SK-N-SH (cell line): ENCODE results near the gene DIAPH2. TPM values are rescaled to one million over a fixed set of nuclear protein-coding genes. Genes with fewer than 3 reads are reported as not detected.

Experiments
- CTCF ChIA-PET: fragments of 300-600, 350-600 bp; formaldehyde crosslinking; extraction: SDS; loops from one replicate; lab custom pipeline; 2021; lab: Yijun Ruan, JAX
- POLR2A ChIA-PET: fragments of 350-600 bp; sonication (Branson Sonifier 250); formaldehyde crosslinking; extraction: SDS; loops from one replicate; lab custom pipeline; 2020; ENCODE audit warnings: antibody characterized with exemption, inconsistent platforms; lab: Yijun Ruan, JAX
- DNase-seq: peaks from one replicate; pipeline ENCODE4 v3.0.0; 2012
- H2AFZ ChIP-seq: fragments of 200-600 bp; sonication (generic); 2 replicates; pipeline ENCODE4 v1.8.1; 2016; ENCODE audit warnings: antibody characterized with exemption, mild to moderate bottlenecking, low read depth
- H3F3A ChIP-seq: fragments of 200-600 bp; sonication (generic); replicated peaks from 2 replicates; pipeline ENCODE3; 2016; ENCODE audit warnings: antibody characterized with exemption, mild to moderate bottlenecking; ENCODE audit not compliant: insufficient read depth
- H3K27ac ChIP-seq, 2 experiments: fragments of 200-500 bp in 1 of 2; fragments of 200-600 bp in 1 of 2; sonication (Bioruptor generic) in 1 of 2; sonication (generic), shearing (Covaris generic) in 1 of 2; 2 replicates each; pipeline versions ENCODE4 v1.5.1 to v1.6.1; 2014 to 2016; ENCODE audit warnings: low read depth in 2 of 2, inconsistent platforms in 1 of 2, low read length in 1 of 2, mild to moderate bottlenecking in 1 of 2, mixed read lengths in 1 of 2
- H3K27me3 ChIP-seq: fragments of 200-600 bp; sonication (generic), shearing (Covaris generic); 2 replicates; pipeline ENCODE4 v1.6.1; 2016; ENCODE audit warnings: mixed run types; ENCODE audit not compliant: insufficient read depth
- H3K36me3 ChIP-seq, 2 experiments: fragments of 200-500 bp in 1 of 2; fragments of 200-600 bp in 1 of 2; sonication (Bioruptor generic) in 1 of 2; sonication (generic) in 1 of 2; replicated peaks in 1 of 2; 2 replicates each; pipeline versions ENCODE3 to v1.5.1; 2014 to 2016; ENCODE audit warnings: low read length in 1 of 2, mild to moderate bottlenecking in 1 of 2; ENCODE audit not compliant: insufficient read depth in 2 of 2, control insufficient read depth in 1 of 2
- H3K4me1 ChIP-seq, 2 experiments: fragments of 200-500 bp in 1 of 2; fragments of 200-600 bp in 1 of 2; sonication (Bioruptor generic) in 1 of 2; sonication (generic), shearing (Covaris generic) in 1 of 2; 2 replicates each; pipeline versions ENCODE4 v1.5.1 to v1.6.1; 2014 to 2016; ENCODE audit warnings: low read depth in 1 of 2, low read length in 1 of 2, mixed run types in 1 of 2; ENCODE audit not compliant: insufficient read depth in 2 of 2, control insufficient read depth in 1 of 2
- H3K4me2 ChIP-seq: fragments of 200-600 bp; sonication (generic), shearing (Covaris generic); 2 replicates; pipeline ENCODE4 v1.6.1; 2017; ENCODE audit warnings: mixed run types
- H3K4me3 ChIP-seq, 2 experiments: fragments of 200-500 bp in 1 of 2; fragments of 200-600 bp in 1 of 2; sonication (Bioruptor generic) in 1 of 2; sonication (generic), shearing (Covaris generic) in 1 of 2; 2 replicates each; pipeline versions ENCODE4 v1.5.1 to v1.8.1; 2014 to 2016; ENCODE audit warnings: low read depth in 2 of 2, inconsistent platforms in 1 of 2, low read length in 1 of 2, mild to moderate bottlenecking in 1 of 2, mixed read lengths in 1 of 2, moderate library complexity in 1 of 2
- H3K79me2 ChIP-seq: fragments of 200-600 bp; sonication (generic); 2 replicates; pipeline ENCODE4 v1.8.1; 2017; ENCODE audit warnings: mild to moderate bottlenecking; ENCODE audit not compliant: insufficient read depth
- H3K9ac ChIP-seq: fragments of 200-600 bp; sonication (generic); 2 replicates; pipeline ENCODE4 v1.6.1; 2017; ENCODE audit warnings: mixed run types
- H3K9me2 ChIP-seq: fragments of 200-600 bp; sonication (generic); 2 replicates; pipeline ENCODE4 v1.6.1; 2017; ENCODE audit warnings: mixed run types
- H3K9me3 ChIP-seq: fragments of 200-600 bp; sonication (generic); 2 replicates; pipeline ENCODE4 v1.6.1; 2017; ENCODE audit warnings: mixed run types, mild to moderate bottlenecking, moderate library complexity
- H4K20me1 ChIP-seq: fragments of 200-600 bp; sonication (generic); 2 replicates; pipeline ENCODE4 v1.6.1; 2017; ENCODE audit warnings: mild to moderate bottlenecking, mixed run types; ENCODE audit not compliant: insufficient read depth
- CHD2 ChIP-seq: fragments of 150-350 bp; IDR thresholded peaks from 2 replicates; pipeline ENCODE4 v1.6.1; 2018; ENCODE audit warnings: low read length; ENCODE audit not compliant: partially characterized antibody
- CTCF ChIP-seq: fragments of 200-600 bp; sonication (generic); IDR thresholded peaks from 2 replicates; pipeline ENCODE4 v1.6.1; 2017; ENCODE audit warnings: antibody characterized with exemption, mild to moderate bottlenecking, moderate library complexity
- ELF1 ChIP-seq: IDR thresholded peaks from 2 replicates; pipeline ENCODE4 v1.4.0; 2012
- EP300 ChIP-seq, 2 experiments: IDR thresholded peaks; 2 replicates each; pipeline versions ENCODE4 v1.4.0 to v1.6.1; 2012; ENCODE audit warnings: borderline replicate concordance in 1 of 2, low read depth in 1 of 2, low read length in 1 of 2
- FOSL2 ChIP-seq: IDR thresholded peaks from 2 replicates; pipeline ENCODE4 v1.4.0; 2012; ENCODE audit warnings: low read depth, mild to moderate bottlenecking, moderate library complexity, borderline replicate concordance
- FOXJ3 ChIP-seq: sonication (generic); formaldehyde crosslinking; IDR thresholded peaks from 2 replicates; pipeline ENCODE4 v1.5.1; 2020; ENCODE audit warnings: mild to moderate bottlenecking, missing genetic modification reagents
- JUND ChIP-seq: IDR thresholded peaks from 2 replicates; pipeline ENCODE4 v1.4.0; 2012
- MXI1 ChIP-seq: IDR thresholded peaks from 2 replicates; pipeline ENCODE4 v1.6.1; 2012; ENCODE audit warnings: mild to moderate bottlenecking, low read depth, low read length, improper control_type of control experiment
- POLR2AphosphoS5 ChIP-seq: IDR thresholded peaks from 2 replicates; pipeline ENCODE4 v1.6.1; 2012; ENCODE audit warnings: low read depth, low read length
- RCOR1 ChIP-seq: fragments of 150-350 bp; IDR thresholded peaks from 2 replicates; pipeline ENCODE4 v1.6.1; 2017; ENCODE audit warnings: antibody characterized with exemption, low read length
- SIN3A ChIP-seq: IDR thresholded peaks from 2 replicates; pipeline ENCODE4 v1.6.1; 2012; ENCODE audit warnings: low read depth, mild to moderate bottlenecking, low read length, moderate library complexity, borderline replicate concordance
- SMC3 ChIP-seq: IDR thresholded peaks from 2 replicates; pipeline ENCODE4 v1.6.1; 2012; ENCODE audit warnings: low read depth, low read length, improper control_type of control experiment
- TAF1 ChIP-seq: IDR thresholded peaks from 2 replicates; pipeline ENCODE4 v1.6.1; 2012; ENCODE audit warnings: low read depth, mild to moderate bottlenecking, low read length, moderate library complexity, borderline replicate concordance
- TCF12 ChIP-seq: IDR thresholded peaks from 2 replicates; pipeline ENCODE4 v1.4.0; 2012
- WGBS: methylation state at CpG from one replicate; pipeline ENCODE4 v1.1.6; 2017; ENCODE audit warnings: low lambda C conversion rate; 5-methylcytosine and 5-hydroxymethylcytosine counted together
- polyA plus RNA-seq, 3 experiments: library from polyadenylated mRNA; depleted of rRNA; stranded (reverse); fragments of >200 nt; gene quantifications; 2 replicates each; pipeline ENCODE4 v1.2.3, GENCODE V29; 2012
- TF ChIP-seq, protein P1 (sequence below): IDR thresholded peaks from 2 replicates; pipeline ENCODE4 v1.6.1; 2012; ENCODE audit warnings: mild to moderate bottlenecking, low read depth, low read length, moderate library complexity
- TF ChIP-seq, protein P2 (sequence below): IDR thresholded peaks from 2 replicates; pipeline ENCODE4; 2012
- TF ChIP-seq, protein P3 (sequence below): IDR thresholded peaks from 2 replicates; pipeline ENCODE4 v1.4.0; 2012; ENCODE audit warnings: low read depth

Gene DIAPH2
- polyA plus RNA-seq, 1 of the 3 experiments (the other 2 are of a cell fraction): 1.1 TPM

DNA sequence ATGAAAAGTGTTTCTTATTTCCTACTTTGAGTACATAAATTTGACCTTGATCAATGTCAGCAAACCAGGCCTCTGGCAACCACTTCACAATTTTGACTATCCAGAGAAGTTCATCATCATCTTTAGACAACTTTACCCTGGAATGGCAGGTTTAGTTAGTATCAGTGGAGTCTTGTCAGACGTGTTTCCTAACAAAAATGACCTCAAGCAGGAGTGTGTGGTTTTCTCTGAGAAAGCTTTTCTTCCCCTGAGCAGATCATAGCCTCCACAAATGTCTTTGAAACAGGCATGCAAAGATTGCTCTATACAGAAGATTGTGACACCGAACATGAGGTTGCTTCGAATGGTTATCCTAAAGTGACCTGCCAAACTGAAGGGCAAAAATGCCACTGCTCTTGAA, 841.3 kb downstream of the DIAPH2 start:
- Histone ChIP-seq H3K9me2 (no peaks in the 10 kb centered on the region), H3K4me1 (no peaks in the 10 kb centered on the region; a peak in 1 of 4 replicates), H4K20me1 (no peaks in the 10 kb centered on the region), H3K27ac (no peak overlapping the region), H3F3A (no peaks in the 10 kb centered on the region), H3K79me2 (no peaks in the 10 kb centered on the region), H3K4me3 (no peak overlapping the region), H3K9ac (no peak overlapping the region), H3K4me2 (no peak overlapping the region), H2AFZ (no peak overlapping the region), H3K9me3 (no peaks in the 10 kb centered on the region), H3K36me3 (no peaks in the 10 kb centered on the region), H3K27me3 (no peaks in the 10 kb centered on the region)
- ChIA-PET POLR2A (no interaction called here), CTCF (no interaction called here)
- TF ChIP-seq FOSL2 (no peak), CTCF (no peak), EP300 (IDR thresholded peaks at IDR 0.05; ENCODE audit: borderline replicate concordance in 1 of 2, low read depth in 1 of 2, low read length in 1 of 2) (no peak), ELF1 (no peak), SIN3A (no peak), FOXJ3 (no peak), MXI1 (no peak), TCF12 (no peak), POLR2AphosphoS5 (no peak), RCOR1 (no peak), SMC3 (no peak), CHD2 (no peak), JUND (no peak), TAF1 (no peak)
- TF ChIP-seq, protein P1, sequence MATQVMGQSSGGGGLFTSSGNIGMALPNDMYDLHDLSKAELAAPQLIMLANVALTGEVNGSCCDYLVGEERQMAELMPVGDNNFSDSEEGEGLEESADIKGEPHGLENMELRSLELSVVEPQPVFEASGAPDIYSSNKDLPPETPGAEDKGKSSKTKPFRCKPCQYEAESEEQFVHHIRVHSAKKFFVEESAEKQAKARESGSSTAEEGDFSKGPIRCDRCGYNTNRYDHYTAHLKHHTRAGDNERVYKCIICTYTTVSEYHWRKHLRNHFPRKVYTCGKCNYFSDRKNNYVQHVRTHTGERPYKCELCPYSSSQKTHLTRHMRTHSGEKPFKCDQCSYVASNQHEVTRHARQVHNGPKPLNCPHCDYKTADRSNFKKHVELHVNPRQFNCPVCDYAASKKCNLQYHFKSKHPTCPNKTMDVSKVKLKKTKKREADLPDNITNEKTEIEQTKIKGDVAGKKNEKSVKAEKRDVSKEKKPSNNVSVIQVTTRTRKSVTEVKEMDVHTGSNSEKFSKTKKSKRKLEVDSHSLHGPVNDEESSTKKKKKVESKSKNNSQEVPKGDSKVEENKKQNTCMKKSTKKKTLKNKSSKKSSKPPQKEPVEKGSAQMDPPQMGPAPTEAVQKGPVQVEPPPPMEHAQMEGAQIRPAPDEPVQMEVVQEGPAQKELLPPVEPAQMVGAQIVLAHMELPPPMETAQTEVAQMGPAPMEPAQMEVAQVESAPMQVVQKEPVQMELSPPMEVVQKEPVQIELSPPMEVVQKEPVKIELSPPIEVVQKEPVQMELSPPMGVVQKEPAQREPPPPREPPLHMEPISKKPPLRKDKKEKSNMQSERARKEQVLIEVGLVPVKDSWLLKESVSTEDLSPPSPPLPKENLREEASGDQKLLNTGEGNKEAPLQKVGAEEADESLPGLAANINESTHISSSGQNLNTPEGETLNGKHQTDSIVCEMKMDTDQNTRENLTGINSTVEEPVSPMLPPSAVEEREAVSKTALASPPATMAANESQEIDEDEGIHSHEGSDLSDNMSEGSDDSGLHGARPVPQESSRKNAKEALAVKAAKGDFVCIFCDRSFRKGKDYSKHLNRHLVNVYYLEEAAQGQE: no peak
- TF ChIP-seq, protein P2, sequence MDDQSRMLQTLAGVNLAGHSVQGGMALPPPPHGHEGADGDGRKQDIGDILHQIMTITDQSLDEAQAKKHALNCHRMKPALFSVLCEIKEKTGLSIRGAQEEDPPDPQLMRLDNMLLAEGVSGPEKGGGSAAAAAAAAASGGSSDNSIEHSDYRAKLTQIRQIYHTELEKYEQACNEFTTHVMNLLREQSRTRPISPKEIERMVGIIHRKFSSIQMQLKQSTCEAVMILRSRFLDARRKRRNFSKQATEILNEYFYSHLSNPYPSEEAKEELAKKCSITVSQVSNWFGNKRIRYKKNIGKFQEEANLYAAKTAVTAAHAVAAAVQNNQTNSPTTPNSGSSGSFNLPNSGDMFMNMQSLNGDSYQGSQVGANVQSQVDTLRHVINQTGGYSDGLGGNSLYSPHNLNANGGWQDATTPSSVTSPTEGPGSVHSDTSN: no peak
- TF ChIP-seq, protein P3, sequence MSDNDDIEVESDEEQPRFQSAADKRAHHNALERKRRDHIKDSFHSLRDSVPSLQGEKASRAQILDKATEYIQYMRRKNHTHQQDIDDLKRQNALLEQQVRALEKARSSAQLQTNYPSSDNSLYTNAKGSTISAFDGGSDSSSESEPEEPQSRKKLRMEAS: no peak
- no peak for DNase-seq
- WGBS: 58% methylated on average over 3 of the region's 3 CpGs
